Measurements from ENCODE around the gene THBS1.

The THBS1 gene

DNA sequence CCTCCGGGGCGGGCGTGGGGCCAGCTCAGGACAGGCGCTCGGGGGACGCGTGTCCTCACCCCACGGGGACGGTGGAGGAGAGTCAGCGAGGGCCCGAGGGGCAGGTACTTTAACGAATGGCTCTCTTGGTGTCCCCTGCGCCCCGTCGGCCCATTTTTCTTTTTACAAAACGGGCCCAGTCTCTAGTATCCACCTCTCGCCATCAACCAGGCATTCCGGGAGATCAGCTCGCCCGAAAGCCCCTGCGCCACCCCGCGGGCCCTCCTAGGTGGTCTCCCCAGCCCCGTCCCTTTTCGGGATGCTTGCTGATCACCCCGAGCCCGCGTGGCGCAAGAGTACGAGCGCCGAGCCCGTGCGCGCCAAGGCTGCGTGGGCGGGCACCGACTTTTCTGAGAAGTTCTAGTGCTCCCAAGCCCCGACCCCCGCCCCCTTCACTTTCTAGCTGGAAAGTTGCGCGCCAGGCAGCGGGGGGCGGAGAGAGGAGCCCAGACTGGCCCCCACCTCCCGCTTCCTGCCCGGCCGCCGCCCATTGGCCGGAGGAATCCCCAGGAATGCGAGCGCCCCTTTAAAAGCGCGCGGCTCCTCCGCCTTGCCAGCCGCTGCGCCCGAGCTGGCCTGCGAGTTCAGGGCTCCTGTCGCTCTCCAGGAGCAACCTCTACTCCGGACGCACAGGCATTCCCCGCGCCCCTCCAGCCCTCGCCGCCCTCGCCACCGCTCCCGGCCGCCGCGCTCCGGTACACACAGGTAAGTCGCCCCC, at the start of gene THBS1:
Gene THBS1, plus strand, starts transcription at position 595 of the 757 bp plus-strand sequence. CDS start 779 bp downstream, outside the sequence.
- intact Hi-C loops (cut with DNase I): no loop called here
- DNase-seq: peak in 20 of 42 donors; percentile 7 to 59 (median 29)

DNA sequence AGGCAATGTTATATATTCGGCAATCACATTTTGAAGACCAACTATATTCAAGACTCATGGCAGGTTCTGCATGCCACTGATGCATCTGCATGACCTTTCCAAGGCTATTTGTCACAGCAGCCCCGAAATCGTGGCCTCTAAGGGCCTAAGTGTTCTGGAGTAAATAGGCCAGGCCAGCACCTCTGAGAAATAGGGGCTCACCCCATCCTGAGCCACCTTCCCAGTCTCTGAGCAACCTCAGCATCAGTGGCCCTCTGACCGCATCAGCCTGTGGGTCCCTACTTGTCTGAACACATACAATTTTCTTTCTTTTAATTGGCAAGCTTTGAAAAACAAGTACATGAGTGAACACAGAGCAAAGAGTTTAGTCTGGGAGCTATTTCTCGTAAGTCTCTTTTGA, 45.9 kb upstream of the THBS1 start:
- intact Hi-C loops (cut with DNase I): no loop called here
- no peak for DNase-seq

DNA sequence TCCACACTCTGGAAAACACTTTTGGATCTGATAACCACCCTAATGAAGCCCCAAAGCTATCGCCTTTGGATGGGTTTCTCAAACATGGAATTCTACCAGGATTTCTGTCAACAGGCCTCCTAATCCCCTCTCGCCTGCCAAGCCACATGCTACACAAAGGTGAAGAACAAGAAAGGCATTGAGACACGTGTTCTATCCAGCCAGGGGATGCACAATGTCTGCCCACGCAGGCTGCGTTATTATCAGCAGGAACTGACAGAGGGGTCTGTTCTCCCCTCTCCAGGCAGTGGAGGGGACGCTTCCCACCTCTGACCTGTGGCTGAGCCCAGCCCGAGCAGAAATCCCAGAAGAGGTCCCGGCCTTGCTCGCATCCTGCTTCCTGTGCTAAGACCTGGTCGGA, 45.4 kb upstream of the THBS1 start:
- DNase-seq: no peak
- intact Hi-C loops (cut with DNase I): no loop called here

DNA sequence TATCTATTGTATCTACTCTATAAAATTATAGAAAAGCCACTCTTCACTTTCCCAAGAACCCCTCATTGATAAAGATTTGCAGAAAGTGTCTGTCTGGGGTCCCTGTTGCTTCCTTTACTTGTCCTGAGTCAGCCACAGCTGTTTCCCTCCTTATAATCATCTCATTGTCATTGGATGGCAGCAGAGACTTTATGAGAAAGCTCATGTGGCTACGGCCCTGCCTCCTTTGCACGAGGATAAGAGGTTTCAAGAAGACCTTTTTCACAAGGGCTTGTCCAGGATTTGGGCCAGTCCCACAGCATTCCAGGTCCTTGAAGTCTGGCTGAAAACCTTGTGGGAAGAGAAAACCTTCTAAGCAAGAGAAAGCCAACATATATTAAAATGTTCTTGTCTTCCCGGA, 41.9 kb upstream of the THBS1 start:
- no peak for DNase-seq
- intact Hi-C loops (cut with DNase I): no loop called here

DNA sequence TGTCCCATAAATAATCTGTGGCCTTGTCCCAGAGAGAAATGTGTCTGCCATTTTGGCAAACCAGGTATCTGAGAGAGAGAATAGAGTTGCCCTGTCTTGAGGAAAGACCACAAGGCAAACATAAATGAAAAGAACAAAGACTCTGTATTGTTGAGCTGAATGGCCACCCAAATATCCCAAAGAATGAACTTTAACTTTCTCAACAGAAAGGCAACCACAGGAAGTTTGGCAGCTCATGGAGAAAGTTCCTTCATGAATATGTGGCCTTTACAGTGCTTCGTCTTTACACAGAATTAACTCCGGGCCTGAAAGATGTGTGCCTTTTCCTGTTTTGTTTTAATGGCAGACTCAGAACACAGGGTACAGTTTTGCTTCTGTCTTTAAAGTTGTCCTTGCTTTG, 41.4 kb upstream of the THBS1 start:
- intact Hi-C loops (cut with DNase I): no loop called here
- no peak for DNase-seq

DNA sequence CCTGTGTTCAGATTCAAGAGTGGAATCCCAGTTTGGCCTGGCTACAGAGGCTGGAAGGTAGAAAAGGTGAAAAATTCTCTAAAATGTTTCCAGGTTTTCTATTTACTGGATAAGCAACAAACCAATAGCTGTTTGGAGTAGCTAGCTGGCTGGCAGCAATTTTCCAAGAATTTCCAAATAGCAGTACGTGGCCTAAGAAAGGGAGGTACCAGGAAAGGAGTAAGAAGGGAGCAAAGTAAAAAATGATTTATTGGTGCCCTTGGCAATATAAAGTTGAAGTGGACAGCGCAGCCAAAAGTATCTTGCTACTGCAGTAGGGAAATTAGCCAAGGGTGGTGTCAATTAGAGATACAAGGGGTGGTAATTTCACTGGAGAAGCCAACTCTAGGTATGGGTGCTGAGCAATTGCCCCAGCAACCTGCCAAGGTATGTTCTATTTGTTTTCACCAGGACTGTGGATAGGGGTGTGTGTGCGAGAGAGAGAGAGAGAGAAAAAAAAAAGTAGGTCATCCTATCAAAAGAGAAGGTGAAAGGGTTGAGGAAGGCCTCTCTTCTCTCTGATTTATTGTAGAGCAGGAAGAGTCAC, 40.8 kb upstream of the THBS1 start:
- no peak for DNase-seq
- intact Hi-C loops (cut with DNase I): no loop called here

DNA sequence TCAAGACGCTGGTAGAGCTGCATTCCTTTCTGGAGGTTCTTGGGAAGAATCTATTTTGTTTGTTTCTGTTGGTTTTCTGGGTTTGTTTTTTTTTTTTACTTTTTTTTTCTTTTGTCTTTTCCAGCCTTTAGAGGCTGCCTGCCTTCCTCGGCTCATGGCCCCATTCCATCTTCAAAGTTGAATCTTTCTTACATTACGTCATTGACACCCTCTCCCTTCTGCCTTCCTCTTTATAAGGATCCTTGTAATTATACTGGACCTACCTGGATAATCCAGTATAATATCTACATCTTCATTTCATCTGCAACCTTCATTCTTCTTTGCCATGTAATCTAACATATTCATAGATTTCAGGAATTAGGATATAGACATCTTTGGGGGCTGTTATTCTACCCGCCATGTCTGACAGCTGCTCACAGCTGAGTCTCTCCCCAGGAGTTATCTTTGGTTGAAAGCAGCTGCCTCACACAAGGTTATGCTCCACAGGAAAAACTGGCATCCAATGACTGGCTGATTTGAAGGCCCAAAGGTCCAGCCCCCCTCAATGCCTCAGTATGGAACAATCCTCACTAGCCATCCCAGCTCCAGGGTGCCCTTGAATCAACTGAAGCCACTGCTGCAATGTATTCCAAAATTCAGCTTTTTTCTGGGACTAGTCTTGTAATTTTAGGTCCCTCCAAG, 38.4 kb upstream of the THBS1 start:
- no peak for DNase-seq
- intact Hi-C loops (cut with DNase I): no loop called here

DNA sequence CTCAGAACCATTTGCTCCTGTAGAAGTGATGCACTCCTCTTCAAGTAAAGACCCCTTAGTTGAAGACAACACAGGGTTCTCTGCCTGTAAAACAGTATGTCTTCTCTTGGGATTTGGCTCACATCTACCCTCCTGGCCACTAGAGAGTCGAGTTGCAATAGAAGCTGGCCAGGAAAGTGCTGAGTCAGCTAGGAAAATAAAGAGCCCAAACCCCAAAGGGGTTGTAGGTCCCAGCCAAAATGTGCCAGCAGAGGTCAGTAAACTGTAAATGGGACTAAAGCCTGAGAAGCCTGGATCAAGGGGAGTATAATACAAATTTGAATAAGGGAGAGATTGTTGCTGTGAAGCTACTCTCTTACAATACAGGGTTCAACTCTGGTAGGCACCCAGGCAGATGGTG, 37.2 kb upstream of the THBS1 start:
- no peak for DNase-seq
- intact Hi-C loops (cut with DNase I): no loop called here

DNA sequence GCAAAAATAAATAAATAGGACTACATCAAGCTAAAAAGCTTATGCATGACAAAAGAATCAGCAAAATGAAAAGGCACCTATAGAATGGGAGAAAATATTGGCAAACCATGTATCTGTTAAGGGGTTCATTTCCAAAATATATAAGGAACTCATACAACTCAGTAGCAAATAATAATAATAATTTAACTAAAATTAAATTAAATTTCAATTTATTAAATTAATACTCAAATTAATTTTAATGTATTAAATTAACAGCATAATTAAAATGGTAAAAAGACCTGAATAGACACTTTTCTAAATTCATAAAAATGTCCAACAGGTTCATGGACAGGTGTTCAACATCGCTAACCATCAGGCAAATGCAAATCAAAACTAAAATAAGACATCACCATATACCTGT, 34.0 kb upstream of the THBS1 start:
- intact Hi-C loops (cut with DNase I): no loop called here
- no peak for DNase-seq

DNA sequence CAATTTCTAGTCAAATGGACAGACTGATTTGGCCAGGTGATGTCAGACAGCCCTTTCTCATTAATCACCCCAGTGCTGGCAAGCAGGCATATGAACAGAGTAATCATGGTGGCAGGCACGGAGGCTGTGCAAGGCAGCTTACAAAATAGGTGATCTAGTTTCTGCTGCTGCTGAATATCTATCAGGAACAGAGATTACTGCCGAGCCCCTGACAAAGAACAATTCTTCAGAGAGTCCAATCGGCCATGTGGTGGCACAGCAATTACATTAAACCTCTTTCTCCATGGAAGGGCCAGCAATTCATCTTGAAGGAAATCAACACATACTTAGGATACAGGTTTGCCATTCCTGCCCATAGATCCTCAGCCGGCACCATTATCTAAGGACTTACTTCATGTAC, 32.3 kb upstream of the THBS1 start:
- DNase-seq: no peak
- intact Hi-C loops (cut with DNase I): no loop called here

DNA sequence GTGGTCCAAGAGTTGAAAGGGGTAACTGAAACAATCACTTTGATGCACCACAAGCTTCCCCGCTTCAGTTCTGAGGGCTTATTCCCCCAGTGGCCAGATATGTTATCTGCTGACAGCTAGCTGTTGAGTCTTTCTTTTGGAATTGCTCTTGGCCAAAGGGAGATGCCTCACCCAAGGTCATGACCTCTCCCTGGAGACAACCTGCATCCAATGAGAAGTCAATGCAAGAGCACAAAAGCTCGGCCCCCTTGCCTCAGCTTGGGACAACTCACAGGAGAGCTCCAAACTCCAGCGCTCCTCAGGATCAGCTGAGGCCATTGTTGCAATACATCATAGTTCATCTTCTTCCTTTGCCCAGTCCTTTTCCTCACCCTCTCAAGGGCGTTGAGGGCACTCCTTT, 31.0 kb upstream of the THBS1 start:
- intact Hi-C loops (cut with DNase I): no loop called here
- DNase-seq: no peak

DNA sequence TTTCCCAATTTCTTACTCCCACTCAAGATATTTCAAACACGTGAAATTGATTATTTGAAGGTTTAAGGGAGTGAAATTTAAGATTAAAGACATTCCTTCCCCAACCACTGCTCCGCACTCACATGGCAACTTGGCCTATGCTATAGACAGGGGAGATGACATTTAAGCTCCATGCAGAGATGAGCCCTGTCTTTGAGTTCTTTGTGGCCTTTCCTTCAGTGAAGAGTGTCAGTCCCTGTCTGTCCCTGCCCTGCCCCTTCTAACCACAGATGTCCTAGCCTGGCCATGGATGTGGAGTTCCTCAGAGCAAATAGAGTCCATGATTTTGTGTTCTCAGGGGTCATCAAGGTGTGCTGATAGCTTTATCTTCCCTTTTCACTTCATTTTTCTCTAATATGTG, 29.4 kb upstream of the THBS1 start:
- intact Hi-C loops (cut with DNase I): no loop called here
- DNase-seq: no peak

DNA sequence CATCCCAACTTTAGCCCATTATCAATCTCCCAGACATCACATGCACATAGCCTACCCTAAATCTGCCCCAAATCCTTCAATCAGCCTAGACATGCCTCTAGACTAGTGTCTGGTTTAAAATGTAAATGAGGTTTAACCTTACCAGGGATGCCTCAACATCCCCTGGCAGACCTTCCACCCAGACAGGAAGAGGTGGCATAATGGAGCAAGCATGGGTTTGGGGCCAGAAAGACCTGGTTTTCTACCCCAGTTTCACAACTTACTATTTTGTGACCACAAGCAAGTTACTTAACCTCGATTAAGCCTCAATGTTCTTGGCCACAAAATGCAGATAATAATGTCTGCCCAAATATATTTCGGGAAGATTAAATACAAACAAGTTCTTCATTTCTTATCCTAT, 28.3 kb upstream of the THBS1 start:
- no peak for DNase-seq

DNA sequence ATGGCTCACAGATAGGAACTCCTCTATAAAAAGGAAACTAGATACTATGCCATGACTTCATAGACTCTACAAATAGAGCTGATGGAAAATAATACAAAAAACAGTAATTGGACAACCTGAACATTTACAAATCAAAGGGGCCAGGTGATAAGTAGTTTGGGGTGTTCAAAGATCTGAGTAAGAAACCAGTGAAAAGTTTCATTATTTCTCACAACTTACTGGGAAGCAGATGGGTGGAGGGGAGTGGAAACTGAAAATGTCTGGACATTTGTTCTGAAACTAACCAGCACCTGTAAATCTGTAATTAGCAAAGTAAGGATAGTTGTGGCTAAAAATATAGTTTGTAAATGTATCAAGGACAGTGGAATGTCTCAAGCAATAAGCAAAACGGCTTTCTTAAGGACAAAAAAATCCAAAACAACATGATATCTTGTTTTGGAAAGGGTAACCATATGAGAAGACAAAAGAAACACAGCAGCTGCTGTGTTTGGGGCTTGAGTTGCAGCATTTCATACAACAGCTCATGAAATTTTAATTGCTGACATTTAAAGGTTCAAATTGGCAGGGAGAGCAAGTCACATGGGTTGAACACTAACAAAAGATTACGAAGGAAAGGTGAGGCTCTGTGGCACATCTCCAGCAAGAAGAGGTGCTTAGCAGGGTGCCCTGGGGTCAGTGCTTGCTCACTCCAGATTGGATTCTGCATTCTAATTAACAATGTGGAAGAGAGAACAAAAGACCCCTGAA, 26.8 kb upstream of the THBS1 start:
- intact Hi-C loops (cut with DNase I): no loop called here
- DNase-seq: no peak

More for the DNA sequence above, 28.3 kb upstream of the THBS1 start:
- intact Hi-C loops (cut with DNase I): no loop called here

DNA sequence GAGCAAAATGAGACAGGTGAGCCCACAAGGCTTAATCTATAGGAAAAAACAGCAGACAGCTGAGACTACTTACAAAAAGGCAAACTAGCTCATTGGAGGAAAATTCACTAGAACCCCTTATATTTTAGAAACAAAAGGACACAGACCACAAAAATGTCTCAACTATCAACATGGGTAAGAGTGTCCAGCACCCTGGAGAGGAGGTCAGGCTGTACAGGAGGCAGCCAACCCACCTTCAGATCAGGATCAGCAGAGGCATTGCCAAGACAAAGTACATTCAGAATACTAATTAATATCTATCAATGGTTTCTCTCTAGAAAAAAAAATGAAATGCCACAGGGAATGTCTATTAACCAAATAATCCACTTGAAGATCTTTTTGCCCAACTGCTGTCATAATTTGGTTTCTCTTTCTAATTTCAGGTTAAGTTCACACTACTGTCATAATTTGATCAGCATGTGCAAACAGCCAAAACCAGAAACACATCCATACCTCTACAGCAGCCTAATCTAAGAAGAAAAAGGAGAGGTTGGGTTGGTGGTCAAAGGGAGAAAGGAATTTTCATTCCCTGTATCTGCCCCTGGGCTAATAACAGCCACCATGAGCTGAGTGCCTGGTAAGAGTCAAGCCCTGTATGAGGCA, 26.0 kb upstream of the THBS1 start:
- DNase-seq: no peak
- intact Hi-C loops (cut with DNase I): no loop called here

DNA sequence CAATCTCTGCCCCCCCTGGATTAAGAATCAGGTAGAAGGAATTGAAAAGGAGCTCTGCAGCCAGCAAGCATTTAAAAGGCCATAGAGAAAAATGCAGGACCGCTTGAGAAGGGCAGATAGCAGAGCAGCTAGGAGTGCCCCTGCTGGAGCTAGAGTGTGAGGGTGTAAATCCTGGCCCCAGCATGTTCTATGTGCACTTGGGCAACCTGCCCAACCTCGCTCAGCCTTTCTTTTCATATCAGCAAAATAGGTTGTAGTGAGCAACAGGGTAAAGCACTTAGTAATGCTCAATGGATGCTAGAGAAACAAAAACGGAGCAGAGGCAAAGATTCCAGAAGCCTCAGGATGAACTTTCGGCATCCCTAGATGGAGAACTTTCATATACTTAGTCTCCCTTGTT, 25.0 kb upstream of the THBS1 start:
- intact Hi-C loops (cut with DNase I): no loop called here
- DNase-seq: no peak

DNA sequence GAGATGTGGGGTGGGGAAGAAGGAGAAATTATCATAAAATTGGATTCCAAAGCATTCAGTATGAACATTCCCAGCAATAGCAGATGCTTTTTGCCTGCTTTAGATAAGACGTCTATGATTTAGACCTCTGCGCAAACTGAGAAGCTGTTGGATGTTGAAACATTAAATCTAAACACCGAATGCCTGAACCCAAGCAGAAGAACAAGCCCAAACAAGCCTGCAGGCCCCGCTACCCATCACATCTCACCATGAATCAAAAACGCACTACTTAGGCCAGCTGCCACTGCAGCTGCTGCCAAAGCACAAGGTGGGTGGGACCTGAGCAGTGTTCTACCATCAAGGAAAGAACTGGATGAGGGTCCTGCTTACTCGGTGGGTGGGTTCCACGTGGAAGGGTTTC, 24.4 kb upstream of the THBS1 start:
- no peak for DNase-seq
- intact Hi-C loops (cut with DNase I): no loop called here

DNA sequence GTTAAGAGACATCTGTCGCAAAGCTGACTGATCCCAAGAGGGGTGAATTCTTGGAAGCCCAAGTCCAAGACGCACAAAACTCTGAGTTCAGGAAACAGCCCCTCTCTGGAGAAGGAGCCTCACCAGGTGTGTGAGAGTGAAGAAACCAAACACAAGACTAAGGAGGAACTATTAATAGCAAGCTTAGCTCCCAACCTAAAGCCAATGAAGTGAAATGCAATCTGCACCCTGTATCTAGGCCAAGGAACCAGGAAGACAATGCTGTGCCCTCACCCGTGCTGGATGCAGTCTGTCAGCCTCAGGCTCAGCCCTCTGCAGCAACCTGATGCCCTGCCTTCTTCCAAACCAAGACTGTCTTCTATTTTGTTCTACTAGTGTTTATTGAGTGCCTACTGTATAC, 22.5 kb upstream of the THBS1 start:
- DNase-seq: no peak
- intact Hi-C loops (cut with DNase I): no loop called here

DNA sequence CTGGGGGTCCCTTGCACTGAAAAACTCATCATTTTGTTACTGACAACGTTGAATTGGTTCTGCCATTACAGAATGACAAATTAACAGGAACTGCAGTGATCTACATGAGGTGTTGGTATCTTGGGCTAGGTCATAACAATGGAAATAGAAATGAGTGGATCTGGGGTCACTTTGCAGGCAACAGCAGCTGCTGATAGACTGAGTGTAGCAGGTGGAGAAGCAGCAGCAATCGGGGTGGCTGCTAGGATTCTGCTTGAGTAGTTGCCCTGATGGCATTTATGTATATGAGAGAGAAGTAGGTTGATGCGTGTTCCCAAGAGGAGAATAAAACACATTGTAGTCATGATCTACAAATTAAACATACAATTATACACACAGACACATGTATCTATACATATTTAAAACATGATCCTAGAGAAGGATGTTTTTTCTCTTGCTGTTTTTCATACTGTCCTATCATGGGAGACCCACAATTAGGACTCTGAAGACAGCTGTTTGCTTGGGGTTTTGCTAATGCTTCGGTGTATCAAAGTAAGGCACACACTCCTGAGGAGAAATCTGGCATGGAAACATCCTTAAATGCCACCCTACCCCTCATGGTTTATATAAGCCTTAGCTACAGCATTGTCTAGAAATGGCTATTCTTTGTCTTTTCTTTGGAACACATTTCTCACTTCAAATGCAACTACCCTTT, 15.8 kb upstream of the THBS1 start:
- no peak for DNase-seq
- intact Hi-C loops (cut with DNase I): no loop called here

All from head of caudate nucleus (tissue), 42 donors.